NCI-H2107 treated with DMSO at 0.1 percent for 48 hours (cell line): Measurements from ENCODE around the gene UBE2G1.
"Not testable (repeated sequence)": the region's sequence is repeated elsewhere in the genome, so short reads cannot be mapped to it uniquely, and the experiment has no call there.

Experiments used
- DNase-seq: peaks from one replicate; lab custom pipeline; 2025; ENCODE audit not compliant: unreplicated experiment; lab: John Stamatoyannopoulos, UW

Gene UBE2G1

DNA sequence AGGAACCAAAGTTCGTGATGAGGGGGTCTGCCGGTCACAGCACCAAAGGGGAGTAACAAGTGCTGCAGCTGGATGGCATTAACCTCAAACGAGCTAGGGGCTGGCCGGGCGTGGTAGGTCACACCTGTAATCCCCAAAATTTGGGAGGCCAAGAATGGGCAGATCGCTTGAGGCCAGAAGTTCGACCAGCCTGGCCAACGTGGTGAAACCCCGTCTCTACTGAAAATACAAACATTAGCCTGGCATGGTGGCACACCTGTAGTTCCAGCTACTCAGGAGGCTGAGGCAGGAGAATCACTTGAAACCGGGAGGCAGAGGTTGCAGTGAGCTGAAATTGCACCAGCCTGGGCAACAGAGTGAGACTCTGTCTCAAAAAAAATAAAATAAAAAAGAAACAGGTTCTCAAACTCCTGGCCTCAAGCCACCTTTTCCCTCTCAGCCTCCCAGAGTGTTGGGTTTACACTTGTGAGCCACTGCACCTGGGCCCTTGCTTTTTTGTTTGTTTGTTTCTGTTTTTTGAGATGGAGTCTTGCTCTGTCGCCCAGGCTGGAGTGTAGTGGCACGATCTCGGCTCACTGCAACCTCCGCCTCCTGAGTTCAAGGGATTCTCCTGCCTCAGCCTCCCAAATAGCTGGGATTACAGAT is 9.4 kb upstream of the UBE2G1 start:
- DNase-seq: not testable (repeated sequence)

DNA sequence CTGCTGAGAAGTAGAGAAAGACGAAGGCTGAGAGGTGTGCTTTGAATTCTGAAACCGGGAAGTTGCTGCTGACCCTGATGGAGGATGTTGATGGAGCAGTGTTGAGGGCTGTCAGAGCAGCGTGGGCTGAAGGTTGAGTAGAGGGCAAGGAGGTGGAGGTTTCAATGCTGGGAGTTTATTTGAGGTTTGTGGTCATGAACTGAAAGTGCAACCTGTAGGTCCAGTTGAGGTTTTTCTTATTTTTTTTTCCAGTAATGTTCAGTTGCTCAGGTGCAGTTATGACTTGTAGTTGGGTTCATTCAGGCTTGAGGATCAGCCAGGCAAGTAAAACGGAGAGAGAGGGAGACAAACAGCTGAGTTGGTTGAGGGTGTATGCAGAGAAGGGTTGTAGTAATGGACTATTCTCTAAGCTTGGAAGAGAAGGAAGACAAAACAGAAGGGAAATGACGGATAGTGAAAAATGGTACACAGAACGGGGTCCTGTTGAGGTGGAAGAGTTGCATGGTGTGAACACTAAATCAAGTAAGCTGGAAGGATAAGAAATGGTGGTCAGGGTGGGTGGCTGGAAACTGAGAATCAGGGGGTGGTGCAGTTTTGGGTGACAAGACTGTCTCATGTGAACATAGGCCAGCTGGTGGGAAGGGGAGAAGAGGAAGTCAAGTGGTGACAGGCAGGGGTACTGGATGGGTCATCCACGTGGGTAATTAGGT is 8.7 kb upstream of the UBE2G1 start:
- no peak for DNase-seq

DNA sequence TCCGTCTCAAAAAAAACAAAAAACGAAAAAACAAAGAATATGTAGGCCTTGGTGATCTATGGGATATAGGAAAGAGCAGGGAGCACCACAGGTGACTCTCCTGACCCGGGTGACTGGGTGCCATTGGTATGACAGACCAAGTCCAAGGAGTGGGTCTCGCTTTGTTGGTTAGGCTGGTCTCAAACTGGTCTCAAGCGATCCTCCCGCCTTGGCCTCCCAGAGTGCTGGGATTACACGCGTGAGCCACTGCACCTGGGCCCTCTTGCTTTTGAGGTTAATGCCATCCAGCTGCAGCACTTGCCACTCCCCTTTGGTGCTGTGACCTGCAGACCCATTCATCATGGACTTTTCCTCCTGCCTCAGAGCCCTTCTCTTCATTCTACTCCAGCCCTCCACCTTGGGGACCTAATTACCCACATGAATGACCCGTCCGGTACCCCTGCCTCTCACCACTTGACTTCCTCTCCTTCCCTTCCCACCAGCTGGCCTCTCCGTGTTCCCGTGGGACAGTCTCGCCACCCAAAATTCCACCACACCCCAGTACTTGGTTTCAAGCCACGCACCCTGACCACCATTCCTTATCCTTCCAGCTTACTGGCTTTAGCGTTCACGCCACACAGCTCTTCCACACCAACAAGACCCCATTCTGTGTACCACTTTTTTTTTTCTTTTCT is 3.2 kb upstream of the UBE2G1 start:
- no peak for DNase-seq

DNA sequence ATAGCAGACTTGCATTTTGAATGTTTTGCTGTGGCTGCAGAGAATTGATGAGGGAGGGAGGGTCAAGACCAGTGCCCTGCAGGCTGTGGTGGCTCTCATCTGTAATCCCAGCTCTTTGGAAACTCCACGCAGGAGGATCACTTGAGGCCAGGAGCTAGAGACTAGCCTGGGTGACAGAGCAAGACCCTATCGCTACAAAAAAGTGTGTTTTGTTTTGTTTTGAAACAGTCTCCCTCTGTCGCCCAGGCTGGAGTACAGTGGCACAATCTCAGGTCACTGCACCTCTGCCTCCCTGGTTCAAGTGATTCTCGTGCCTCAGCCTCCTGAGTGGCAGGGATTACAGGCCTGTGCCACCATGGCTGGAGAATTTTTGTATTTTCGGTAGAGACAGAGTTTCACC is 1.9 kb upstream of the UBE2G1 start:
- DNase-seq: no peak

DNA sequence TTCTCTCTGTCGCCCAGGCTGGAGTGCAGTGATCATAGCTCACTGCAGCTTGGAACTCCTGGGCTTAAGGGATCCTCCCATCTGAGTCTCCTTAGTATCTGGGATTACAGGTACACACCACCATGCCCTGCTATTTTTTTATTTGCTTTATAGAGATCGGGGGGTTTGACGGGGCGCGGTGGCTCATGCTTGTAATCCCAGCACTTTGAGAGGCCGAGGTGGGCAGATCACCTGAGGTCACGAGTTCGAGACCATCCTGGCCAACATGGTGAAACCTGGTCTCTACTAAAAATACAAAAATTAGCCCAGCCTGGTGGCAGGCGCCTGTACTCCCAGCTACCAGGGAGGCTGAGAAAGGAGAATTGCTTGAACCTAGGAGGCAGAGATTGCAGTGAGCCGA is 702 bp upstream of the UBE2G1 start:
- DNase-seq: not testable (repeated sequence)

DNA sequence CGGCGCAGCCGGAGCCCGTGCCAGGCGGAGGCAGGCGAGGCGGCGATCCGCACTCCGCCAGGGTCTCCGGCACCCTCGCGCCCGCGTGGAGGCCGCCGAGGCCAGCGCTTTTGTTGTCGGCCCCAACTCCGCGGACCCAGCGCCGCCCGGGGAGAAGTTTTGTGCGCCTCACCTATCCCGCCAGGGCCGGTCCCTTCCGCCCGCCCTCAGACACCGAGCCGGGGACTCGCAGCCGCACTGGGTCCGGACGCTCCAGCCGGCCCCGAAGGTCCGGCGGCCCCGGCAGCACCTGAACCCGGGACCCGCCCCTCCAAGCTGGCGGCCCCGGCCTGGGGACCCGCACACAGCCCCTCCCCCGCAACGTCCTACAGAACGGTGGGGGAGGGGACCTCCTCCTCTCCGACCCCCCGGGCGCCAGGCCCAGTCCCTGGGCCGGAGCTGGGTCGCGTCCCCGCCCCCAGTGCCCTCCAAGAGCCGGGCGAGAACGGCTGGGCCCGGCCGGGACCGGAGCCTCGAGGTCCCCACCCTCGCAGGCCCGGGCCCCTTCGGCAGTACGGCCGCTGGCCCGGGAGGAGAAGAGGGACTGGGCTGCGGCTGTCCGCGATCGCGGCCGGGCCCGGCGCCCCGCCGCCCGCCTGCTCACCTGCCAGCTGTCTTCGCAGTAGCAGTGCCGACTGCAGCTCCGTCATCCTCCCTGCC is 698 bp downstream of the UBE2G1 start:
- DNase-seq: no peak

DNA sequence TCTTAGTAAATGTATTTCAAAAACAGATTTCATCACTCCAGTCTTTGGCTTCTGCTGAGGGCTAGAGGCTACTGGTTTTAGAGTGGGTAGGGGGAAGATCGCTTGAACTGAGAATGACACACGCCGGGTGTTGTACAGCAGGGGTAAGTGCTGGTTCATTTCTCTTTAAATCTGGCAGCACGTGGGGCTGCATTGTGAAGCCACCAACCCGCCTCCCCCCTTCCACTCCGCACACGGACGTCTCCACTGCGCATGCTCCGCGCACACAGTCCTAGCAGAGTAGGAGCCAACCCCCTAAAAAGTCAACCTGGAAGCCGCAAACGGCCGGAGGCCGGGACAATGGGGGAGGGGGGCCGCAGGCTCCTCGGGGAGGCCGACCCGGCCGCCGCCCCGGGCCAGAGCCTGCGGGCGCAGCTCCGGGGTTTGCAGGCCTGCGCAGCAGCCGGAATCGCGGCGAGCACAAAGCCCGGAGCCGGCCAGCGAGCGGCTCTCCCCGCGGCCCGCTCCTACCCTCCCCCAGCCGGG is 1.3 kb downstream of the UBE2G1 start:
- peak; percentile 67 for DNase-seq

DNA sequence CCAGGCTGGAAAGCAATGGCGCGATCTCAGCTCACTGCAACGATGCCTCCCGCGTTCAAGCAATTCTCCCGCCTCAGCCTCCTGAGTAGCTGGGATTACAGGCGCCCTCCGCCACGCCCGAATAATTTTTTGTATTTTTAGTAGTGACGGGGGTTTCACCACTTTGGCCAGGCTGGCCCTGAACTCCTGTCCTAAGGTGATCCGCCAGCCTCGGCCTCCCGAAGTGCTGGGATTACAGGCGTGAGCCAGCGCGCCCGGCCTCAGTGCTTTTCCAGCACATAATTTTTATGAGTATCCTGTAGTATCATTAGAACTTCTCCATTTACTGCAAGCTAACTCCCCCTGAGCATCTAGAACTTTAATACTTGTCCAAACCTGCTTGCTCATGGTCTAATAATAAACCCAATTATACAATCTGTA is 1.8 kb downstream of the UBE2G1 start:
- DNase-seq: no peak

DNA sequence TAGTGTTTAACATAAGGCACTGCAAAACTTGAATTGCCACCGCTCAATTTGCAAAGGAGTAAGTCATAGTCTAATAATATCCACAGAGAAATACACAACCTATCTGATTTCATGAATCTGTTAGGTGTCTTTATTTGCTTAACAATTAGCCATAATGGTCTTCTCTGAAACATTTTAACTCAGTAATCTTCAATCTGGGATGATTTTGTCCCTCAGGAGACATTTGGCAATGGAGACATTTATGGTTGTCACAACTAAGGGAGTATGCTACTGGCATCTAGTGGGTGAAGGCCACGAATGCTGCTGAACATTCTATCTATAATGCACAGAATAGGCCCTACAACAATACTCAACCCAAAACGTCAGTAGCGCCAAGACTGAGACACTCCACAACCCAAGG is 4.3 kb downstream of the UBE2G1 start:
- DNase-seq: no peak

DNA sequence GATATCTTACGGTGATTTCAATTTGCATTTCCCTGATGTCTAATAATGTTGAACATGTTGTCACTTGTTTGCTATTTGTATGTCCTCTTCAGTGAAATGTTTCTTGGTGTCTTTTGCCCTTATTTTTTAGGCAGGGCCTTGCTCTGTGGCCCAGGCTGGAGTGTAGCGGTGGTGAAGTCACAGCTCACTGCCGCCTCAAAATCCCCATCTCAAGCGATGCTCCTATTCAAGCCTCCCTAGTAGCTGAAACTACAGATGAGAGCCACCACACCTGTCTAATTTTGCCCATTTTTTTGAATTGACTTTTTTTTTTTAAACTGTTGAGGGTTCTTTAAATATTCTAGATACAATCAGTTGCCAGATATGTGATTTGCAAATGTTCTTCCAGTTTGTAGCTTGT is 8.3 kb downstream of the UBE2G1 start:
- no peak for DNase-seq

DNA sequence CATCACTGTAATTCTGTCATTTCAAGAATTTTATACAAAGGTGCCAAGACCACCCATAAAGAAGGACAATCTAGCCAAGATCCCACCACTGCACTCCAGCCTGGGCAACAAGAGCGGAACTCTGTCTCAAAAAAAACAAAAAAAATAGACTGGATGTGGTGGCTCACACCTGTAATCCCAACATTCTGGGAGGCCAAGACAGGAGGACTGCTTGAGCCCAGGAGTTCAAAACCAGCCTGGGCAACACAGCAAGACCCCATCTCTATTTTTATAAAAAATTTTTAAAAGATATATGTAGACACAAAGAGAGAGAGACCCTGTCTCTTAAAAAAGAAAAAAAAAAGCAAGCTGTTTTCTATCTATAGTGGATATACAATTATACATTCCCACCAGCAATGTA is 8.8 kb downstream of the UBE2G1 start:
- no peak for DNase-seq

DNA sequence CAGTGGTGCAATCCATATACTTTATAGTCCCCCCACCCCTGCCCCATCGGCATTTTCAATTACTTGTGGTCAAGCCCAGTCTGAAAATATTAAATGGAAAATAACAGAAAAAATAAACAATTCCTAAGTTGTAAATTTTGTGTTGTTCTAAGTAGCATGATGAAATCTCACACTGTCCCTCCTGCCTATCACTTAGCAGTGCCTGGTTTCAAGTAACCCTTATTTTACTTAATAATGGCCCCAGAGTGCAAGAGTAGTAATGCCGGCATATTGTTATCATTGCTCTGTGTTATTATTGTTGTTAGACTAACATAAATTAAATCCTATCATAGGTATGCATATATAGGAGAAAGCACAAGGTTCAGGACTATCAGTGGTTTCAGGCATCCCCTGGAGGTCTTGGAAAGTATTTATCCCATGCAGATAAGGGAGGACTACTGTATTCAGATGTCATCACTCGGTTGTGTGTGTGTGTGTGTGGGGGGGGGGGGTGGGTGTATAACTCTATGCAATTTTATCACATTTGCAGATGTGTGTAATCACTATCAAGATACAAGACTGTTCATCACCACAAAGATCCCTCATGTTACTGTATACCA is 9.3 kb downstream of the UBE2G1 start:
- no peak for DNase-seq

DNA sequence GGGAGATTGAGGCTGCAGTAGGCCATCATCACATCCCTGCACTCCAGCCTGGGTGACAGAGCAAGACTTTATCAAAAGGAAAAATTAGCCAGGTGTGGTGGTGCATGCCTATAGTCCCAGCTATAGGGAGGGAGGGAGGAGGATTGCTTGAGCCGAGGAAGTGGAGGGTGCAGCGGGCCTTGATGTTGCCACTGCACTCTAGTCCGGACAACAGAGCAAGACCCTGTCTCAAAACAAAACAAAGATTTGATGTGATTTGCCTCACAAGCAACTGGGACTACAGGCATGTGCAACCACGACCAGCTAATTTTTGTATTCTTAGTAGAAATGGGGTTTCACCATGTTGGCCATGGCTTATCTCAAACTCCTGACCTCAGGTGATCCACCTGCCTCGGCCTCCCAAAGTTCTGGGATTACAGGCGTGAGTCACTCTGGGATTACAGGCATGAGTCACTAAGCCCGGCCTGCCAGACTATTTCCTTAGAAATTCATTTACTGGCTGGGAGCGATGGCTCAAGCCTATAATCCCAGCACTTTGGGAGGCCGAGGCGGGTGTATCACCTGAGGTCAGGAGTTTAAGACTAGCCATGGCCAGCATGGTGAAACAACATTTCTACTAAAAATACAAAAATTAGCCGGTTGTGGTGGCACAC is 11.5 kb downstream of the UBE2G1 start:
- DNase-seq: no peak

DNA sequence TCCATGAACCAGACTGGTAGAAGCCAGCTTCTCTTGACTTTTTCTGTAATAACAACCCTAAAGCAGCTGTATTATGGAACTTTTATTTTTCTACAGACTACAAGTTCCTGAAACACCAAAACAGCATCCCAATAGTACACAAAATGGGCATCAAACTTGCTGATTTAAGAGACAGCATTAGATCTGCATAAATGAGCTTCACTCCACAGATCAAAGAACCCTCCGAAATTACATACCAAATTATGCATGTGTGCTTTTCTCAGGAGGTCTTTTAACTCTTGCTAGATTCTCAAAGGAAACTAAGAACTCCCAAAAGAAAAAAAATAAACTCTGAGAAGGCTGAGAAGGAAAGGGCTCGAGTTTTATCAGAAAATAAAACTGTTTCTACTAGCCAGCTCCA is 12.3 kb downstream of the UBE2G1 start:
- DNase-seq: no peak

DNA sequence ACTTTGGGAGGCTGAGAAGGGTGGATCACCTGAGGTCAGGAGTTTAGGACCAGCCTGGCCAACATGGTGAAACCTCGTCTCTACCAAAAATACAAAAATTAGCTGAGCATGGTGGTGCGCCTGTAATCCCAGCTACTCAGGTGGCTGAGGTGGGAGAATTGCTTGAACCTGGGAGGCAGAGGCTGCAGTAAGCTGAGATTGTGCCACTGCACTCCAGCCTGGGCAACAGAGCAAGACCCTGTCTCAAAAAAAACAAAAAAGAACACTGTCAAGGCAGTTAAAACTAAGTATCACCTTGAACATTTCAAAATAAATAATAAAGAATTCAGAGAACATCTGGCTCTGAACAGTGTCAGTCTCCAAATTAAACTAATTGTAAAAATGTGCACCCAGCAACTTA is 16.3 kb downstream of the UBE2G1 start:
- DNase-seq: not testable (repeated sequence)

DNA sequence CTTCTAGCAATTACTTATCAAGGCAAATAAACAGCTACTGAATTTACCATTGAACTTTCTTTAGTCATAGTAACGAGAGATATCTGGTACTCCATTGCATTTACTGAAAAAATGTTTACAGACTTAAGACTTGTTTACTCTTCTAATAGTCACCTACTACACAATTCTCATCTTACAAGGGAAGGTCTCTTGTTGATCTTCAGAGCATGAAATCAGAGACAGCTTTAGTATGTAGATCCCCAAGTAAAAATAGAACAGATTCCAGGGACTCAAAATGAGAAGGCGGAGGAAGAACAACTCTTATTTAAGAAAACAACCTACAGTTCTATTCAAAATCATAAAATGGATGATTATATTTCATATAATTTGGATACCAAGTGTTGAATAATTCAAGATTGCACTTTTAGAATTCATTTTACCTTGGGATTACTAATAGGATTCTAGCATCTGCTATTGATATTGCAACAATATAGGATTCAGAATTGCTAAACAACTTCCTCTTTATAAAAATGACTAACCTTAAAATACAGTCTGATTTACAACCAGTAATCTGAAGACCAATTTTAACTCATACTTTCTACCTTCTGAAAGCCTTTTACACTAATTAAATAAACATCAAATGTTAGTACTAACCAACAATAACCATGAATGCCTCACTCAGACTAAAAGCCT is 20.8 kb downstream of the UBE2G1 start:
- DNase-seq: no peak

DNA sequence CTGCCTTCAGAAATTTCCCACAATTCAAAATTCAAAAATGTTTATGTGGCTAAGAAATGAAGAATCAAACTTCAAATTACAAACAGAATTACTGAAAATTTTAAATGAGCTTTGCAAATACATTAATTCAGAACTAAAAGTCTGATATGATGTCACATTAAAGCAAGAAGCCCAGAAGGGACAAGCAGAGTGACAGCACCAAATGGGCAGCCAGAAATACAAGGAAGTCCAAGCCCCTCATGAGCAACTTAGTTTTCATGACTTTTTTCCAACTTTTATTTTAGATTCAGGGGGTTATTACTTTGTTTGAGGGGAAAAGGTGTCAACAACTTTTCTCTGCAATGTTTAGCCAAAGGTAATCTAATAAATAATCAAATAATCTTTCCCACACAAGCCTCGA is 21.5 kb downstream of the UBE2G1 start:
- DNase-seq: no peak

DNA sequence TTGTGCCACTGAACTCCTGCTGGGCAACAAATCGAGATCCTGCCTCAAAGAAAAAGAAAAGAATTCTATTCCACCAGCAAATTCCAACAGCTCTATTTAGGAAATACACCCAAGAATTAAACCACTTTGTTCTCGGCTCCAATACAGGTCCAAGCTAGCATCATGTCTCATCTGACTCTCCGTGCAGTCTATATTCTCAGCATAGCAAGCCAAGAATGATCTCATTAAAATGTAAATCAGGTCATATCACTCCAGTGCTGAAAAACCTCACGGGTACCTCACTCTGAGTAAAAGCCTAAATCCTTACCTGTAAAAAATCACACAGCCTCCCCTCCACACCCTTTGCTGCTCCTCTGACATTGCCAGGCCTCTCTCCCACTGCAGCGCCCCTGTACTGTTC is 23.9 kb downstream of the UBE2G1 start:
- no peak for DNase-seq

DNA sequence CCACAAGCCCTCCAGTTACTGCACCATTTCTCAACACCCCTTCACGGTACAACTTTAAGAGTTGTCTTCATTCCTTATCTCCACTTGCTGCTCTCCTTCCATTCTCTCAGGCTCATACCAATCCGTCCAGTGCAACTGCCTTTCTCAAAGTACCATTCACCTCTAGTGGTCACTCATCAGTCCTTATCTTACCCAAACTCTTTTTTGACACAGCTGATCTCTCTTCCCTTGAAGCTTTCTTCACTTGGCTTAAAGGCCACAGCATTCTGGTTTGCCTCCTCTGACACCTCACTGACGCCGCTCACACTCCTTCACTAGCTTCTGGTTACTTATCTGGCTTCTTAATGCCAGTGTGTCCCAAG is 24.9 kb downstream of the UBE2G1 start:
- DNase-seq: no peak

DNA sequence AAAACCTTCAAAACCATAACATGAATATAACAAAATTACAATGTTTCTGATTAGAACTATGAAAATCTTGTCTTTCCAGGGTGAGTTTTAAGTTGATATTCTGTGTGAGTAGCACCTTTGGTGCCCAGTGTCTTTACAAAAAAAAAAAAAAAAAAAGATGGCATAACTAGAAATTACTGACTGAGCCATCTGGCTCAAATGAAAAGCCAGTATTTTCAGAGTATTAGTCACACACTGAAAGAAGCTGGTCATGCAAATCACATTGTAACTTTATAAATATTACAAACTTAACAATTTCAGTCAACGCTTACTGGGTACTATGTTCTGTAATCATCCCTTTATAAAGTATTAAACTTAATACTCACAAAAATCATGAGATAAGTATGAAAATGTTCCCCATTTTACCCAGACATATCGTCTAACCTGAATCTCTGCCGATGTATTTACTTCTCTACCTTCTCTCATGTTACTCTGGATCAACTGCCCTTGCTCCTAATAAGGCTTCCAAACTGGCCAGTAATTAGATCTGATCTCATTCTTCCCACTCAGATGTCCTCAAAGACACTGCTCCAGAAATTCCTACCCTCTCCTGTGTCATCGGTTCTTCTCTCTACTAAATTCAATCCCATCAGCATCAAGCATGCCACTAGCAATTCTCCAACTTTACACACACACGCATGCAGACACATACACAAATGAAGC is 25.4 kb downstream of the UBE2G1 start:
- DNase-seq: no peak
